GM23248 (cell line): ENCODE results near the gene INO80B. TPM values are rescaled to one million over a fixed set of nuclear protein-coding genes. Genes with fewer than 3 reads are reported as not detected.
A peak's percentile ranks its signal among the peaks of the same experiment; 100 is the strongest.

Experiments used
- DNase-seq: peaks from one replicate; pipeline ENCODE4 v3.0.0-alpha.2; 2015
- H2AFZ ChIP-seq: fragments of 200-600 bp; sonication (generic); 2 replicates; pipeline ENCODE4 v1.6.1; 2016; ENCODE audit warnings: antibody characterized with exemption
- H3F3A ChIP-seq: fragments of 200-600 bp; sonication (generic); 2 replicates; pipeline ENCODE4 v1.6.1; 2016; ENCODE audit warnings: mild to moderate bottlenecking, antibody characterized with exemption, mixed run types; ENCODE audit not compliant: insufficient read depth
- H3K27ac ChIP-seq: fragments of 200-600 bp; sonication (generic); 2 replicates; pipeline ENCODE4 v1.5.1; 2016; ENCODE audit warnings: mild to moderate bottlenecking
- H3K27me3 ChIP-seq: fragments of 200-600 bp; sonication (generic); replicated peaks from 2 replicates; pipeline ENCODE4 v1.6.1; 2016; ENCODE audit warnings: mild to moderate bottlenecking; ENCODE audit not compliant: insufficient read depth
- H3K36me3 ChIP-seq: fragments of 200-600 bp; sonication (generic); 2 replicates; pipeline ENCODE4 v1.6.1; 2016; ENCODE audit warnings: low read depth, mild to moderate bottlenecking
- H3K4me1 ChIP-seq: fragments of 200-600 bp; sonication (generic); 2 replicates; pipeline ENCODE4 v1.6.1; 2016; ENCODE audit warnings: mild to moderate bottlenecking; ENCODE audit not compliant: insufficient read depth
- H3K4me2 ChIP-seq: fragments of 200-600 bp; sonication (generic); one replicate; pipeline ENCODE4 v1.6.1; 2016; ENCODE audit warnings: mild to moderate bottlenecking; ENCODE audit not compliant: unreplicated experiment
- H3K4me3 ChIP-seq: fragments of 200-600 bp; sonication (generic); 2 replicates; pipeline ENCODE4 v1.5.1; 2016; ENCODE audit warnings: mild to moderate bottlenecking
- H3K79me2 ChIP-seq: fragments of 200-600 bp; sonication (generic); 2 replicates; pipeline ENCODE4 v1.6.1; 2016; ENCODE audit warnings: mild to moderate bottlenecking; ENCODE audit not compliant: insufficient read depth
- H3K9ac ChIP-seq: fragments of 200-600 bp; sonication (generic); 2 replicates; pipeline ENCODE4 v1.6.1; 2016; ENCODE audit warnings: mild to moderate bottlenecking
- H3K9me2 ChIP-seq: fragments of 200-600 bp; sonication (generic); 2 replicates; pipeline ENCODE4 v1.6.1; 2016; ENCODE audit warnings: mixed run types, mild to moderate bottlenecking, moderate library complexity; ENCODE audit not compliant: insufficient read depth
- H3K9me3 ChIP-seq: fragments of 200-600 bp; sonication (generic); one replicate; pipeline ENCODE4 v1.6.1; 2017; ENCODE audit warnings: low read depth
- H4K20me1 ChIP-seq: fragments of 200-600 bp; sonication (generic); 2 replicates; pipeline ENCODE4 v1.6.0; 2016; ENCODE audit not compliant: insufficient read depth
- EZH2 ChIP-seq: fragments of 200-600 bp; sonication (generic); IDR thresholded peaks from 2 replicates; pipeline ENCODE4 v1.6.1; 2018; ENCODE audit warnings: antibody characterized with exemption, mild to moderate bottlenecking; ENCODE audit not compliant: insufficient read depth, poor library complexity, severe bottlenecking
- EZH2phosphoT487 ChIP-seq: fragments of 200-600 bp; sonication (generic); IDR thresholded peaks from 2 replicates; pipeline ENCODE4 v1.6.1; 2018; ENCODE audit warnings: antibody characterized with exemption, moderate library complexity, mild to moderate bottlenecking, low read depth; ENCODE audit not compliant: insufficient read depth
- WGBS, 2 experiments: methylation state at CpG; one replicate each; pipeline ENCODE4 v1.1.6; 2015 to 2017; ENCODE audit warnings: low lambda C conversion rate in 2 of 2, low coverage in 1 of 2; ENCODE audit errors: missing lambda C conversion rate in 2 of 2; 5-methylcytosine and 5-hydroxymethylcytosine counted together
- in situ Hi-C: fragments of 300-500 bp; cut with MboI; formaldehyde crosslinking; loops from 2 replicates; pipeline ENCODE4 v1.15.0; 2020
- polyA plus RNA-seq: library from polyadenylated mRNA; unstranded; fragments of >200 nt; fragmentation: Nextera tagmentation; extraction: Ambion mirVana; gene quantifications from 2 replicates; pipeline ENCODE4 v1.2.1, GENCODE V29; 2016
- total RNA-seq: library from RNA; depleted of rRNA; stranded (reverse); fragments of >200 nt; shearing (Covaris generic); gene quantifications from 2 replicates; pipeline ENCODE4 v1.2.3, GENCODE V29; 2014; rRNA removed

INO80B gene
- total RNA-seq (10.9 and 32.5 TPM in 2 replicates), polyA plus RNA-seq (3.8 and 4.9 TPM in 2 replicates)

DNA sequence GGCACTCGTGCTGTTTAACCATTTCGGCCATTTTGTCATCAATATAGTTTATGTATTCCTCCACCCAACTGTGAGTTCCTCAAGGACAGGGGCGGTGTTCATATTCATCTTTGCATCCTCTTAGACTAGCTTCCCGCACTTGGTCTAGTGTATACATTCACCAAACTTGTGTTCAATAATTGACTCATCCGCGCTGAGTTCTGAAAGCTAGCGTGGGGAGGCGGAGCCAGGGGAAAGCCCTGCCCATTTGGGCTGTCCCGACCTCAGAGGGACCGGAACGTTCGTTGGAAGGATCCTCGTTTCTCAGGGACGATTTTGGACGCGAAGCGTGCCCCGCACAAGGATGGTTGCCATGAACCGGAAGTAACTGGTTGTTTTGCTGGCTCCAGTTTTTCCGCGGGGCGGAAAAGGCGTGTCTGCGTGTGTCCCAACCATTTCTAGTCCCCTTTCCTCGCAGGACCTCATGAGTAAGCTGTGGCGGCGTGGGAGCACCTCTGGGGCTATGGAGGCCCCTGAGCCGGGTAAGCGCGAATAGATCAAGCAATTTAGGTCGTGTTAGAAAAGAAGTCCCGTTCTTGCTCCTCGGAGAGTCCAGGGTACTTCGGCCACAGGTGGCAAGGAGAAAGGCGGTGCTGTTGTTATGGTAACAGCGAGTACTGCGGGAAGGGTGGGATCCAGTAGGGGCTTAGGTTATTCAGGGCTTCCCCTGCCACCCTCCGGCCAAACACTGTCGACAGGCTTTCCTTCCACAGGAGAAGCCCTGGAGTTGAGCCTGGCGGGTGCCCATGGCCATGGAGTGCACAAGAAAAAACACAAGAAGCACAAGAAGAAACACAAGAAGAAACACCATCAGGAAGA is at the start of gene INO80B:
Gene INO80B, plus strand, starts transcription at position 434 of the 858 bp plus-strand sequence. Its CDS starts 30 bp downstream, at position 464.
- Histone ChIP-seq H3K79me2 (peaks cover 30% of the 10 kb centered on the region), H3K4me3 (peak within 1 kb of the TSS; percentile 90), H3K4me2 (peak within 1 kb of the TSS; percentile 80), H3K4me1 (peaks cover 9% of the 10 kb centered on the region), H3K9me3 (no peaks in the 10 kb centered on the region), H3K27ac (peak within 1 kb of the TSS; percentile 24), H3K27me3 (no peaks in the 10 kb centered on the region), H2AFZ (peak within 1 kb of the TSS; percentile 90), H3F3A (peaks cover 7% of the 10 kb centered on the region; the same call in 1 of the 2 replicates), H3K36me3 (no peaks in the 10 kb centered on the region), H3K9ac (peak within 1 kb of the TSS; percentile 81), H3K9me2 (no peaks in the 10 kb centered on the region), H4K20me1 (no peaks in the 10 kb centered on the region)
- 2% methylated on average over 40 of the region's 40 CpGs for WGBS, 2 experiments
- DNase-seq: peak; percentile 99
- in situ Hi-C loops: no loop called here
- TF ChIP-seq EZH2phosphoT487: no peak
- no peak for TF ChIP-seq EZH2

DNA sequence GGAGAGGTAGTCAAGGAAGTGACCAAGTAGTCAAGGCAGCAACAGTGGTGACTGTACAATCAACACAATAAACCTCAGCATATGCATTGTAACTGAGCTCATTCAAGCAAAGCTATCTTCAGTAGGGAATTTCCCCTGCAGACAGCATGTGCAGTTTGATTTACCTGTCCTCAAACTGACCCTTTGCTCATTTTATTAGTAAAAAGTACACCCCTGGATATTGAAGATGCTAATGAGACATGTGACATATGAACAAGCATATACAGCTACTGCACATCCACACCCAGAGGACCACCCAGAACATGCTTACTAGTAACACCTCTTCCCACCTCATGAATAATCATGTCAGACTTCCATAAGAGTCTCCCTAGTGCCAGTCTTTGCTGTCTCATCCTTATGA is 48.9 kb upstream of the INO80B start:
- Histone ChIP-seq H3K27ac (no peak overlapping the region), H3K4me3 (no peak overlapping the region), H3K4me1 (no peaks in the 10 kb centered on the region; the same call in 1 of the 2 replicates), H3K9me3 (no peaks in the 10 kb centered on the region), H3F3A (no peaks in the 10 kb centered on the region), H3K9ac (no peak overlapping the region), H3K79me2 (no peaks in the 10 kb centered on the region), H3K4me2 (no peak overlapping the region), H3K36me3 (no peaks in the 10 kb centered on the region), H2AFZ (no peak overlapping the region), H4K20me1 (no peaks in the 10 kb centered on the region), H3K27me3 (no peaks in the 10 kb centered on the region), H3K9me2 (no peaks in the 10 kb centered on the region)
- in situ Hi-C loops: no loop called here
- DNase-seq: no peak
- TF ChIP-seq EZH2 (no peak), EZH2phosphoT487 (no peak)

GRCh38 chr2:74407682-74408081 is 47.2 kb upstream of the INO80B start:
- Histone ChIP-seq H3K9me3 (no peaks in the 10 kb centered on the region), H3F3A (no peaks in the 10 kb centered on the region), H3K79me2 (no peaks in the 10 kb centered on the region), H3K36me3 (no peaks in the 10 kb centered on the region), H3K27me3 (no peaks in the 10 kb centered on the region), H3K9me2 (no peaks in the 10 kb centered on the region), H3K27ac (no peak overlapping the region), H3K9ac (no peak overlapping the region), H4K20me1 (no peaks in the 10 kb centered on the region), H3K4me3 (no peak overlapping the region), H3K4me2 (no peak overlapping the region), H2AFZ (no peak overlapping the region), H3K4me1 (no peaks in the 10 kb centered on the region; the same call in 1 of the 2 replicates)
- in situ Hi-C loops: no loop called here
- TF ChIP-seq EZH2phosphoT487 (no peak), EZH2 (no peak)
- WGBS, 2 experiments: 61 to 66% methylated on average over 5 of the region's 5 CpGs
- DNase-seq: no peak

- H3K4me1 ChIP-seq: peaks cover 7% of the 10 kb centered on the region; the same call in 1 of the 2 replicates
- H3K4me2 ChIP-seq: no peak overlapping the region
- no peaks in the 10 kb centered on the region for H3K9me3 ChIP-seq
- H3K27ac ChIP-seq: no peak overlapping the region
- no peak overlapping the region for H3K9ac ChIP-seq
- no peaks in the 10 kb centered on the region for H3K27me3 ChIP-seq
- H4K20me1 ChIP-seq: no peaks in the 10 kb centered on the region
- 78 to 80% methylated on average over 8 of the region's 8 CpGs for WGBS, 2 experiments
- H3K9me2 ChIP-seq: no peaks in the 10 kb centered on the region
- H3K79me2 ChIP-seq: no peaks in the 10 kb centered on the region
- no peaks in the 10 kb centered on the region for H3F3A ChIP-seq
- H2AFZ ChIP-seq: no peak overlapping the region
- H3K4me3 ChIP-seq: no peak overlapping the region
- in situ Hi-C loops: no loop called here
- no peaks in the 10 kb centered on the region for H3K36me3 ChIP-seq
- TF ChIP-seq EZH2phosphoT487 (no peak), EZH2 (no peak)
- no peak for DNase-seq
These were observed 41.7 kb upstream of the INO80B start for GRCh38 chr2:74413001-74413698.
